ENCODE results near the gene LDHD. TPM values are rescaled to one million over a fixed set of nuclear protein-coding genes. Genes with fewer than 3 reads are reported as not detected.
A peak's percentile ranks its signal among the peaks of the same experiment; 100 is the strongest.

LDHD gene
- total RNA-seq, 1 donor from 2014 or later, result 0.89 TPM

DNA sequence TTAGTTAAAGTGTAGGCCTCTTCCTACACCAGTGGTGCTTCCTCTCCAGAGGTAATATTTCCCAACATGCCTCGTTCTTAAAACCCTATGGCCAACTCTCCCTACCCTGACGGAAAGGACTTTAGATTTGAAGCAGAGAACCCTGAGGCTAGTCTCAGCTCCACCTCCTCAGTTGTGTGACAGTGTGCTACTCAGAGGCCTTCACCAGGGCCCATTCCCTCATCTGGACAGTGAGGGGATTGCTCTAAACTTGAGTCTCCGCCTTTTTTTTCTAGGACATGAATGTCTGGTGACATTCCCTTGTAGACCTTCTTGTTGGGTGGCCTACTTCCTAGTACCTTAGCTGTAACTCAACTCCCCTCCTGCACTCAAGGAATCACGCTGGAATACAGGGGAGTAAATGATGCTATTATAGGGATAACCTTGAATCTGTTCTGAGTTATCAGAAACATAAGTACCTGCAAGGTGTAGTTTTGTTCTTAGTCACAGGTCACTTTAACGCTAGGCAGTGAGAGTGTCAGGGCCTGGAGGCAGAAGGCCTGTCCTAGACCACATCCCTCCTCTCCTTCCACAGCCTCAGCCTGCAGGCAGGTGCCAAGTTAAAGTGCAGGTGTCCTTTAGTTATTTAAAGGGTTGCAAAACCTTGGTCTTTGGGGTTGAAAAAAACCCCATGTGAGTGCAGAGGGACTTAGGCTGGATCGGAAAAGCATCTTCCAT, 26.9 kb downstream of the LDHD start:
- H3K36me3 Mint-ChIP-seq (ENCODE audit: insufficient read depth), result peaks cover 2% of the 10 kb centered on the region
- peaks cover 30% of the 10 kb centered on the region for H3K4me1 Mint-ChIP-seq (ENCODE audit: low read depth)
- TF ChIP-seq, protein P1, sequence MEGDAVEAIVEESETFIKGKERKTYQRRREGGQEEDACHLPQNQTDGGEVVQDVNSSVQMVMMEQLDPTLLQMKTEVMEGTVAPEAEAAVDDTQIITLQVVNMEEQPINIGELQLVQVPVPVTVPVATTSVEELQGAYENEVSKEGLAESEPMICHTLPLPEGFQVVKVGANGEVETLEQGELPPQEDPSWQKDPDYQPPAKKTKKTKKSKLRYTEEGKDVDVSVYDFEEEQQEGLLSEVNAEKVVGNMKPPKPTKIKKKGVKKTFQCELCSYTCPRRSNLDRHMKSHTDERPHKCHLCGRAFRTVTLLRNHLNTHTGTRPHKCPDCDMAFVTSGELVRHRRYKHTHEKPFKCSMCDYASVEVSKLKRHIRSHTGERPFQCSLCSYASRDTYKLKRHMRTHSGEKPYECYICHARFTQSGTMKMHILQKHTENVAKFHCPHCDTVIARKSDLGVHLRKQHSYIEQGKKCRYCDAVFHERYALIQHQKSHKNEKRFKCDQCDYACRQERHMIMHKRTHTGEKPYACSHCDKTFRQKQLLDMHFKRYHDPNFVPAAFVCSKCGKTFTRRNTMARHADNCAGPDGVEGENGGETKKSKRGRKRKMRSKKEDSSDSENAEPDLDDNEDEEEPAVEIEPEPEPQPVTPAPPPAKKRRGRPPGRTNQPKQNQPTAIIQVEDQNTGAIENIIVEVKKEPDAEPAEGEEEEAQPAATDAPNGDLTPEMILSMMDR (IDR thresholded peaks at IDR 0.05; ENCODE audit: unreplicated experiment), result no peak
- no peaks in the 10 kb centered on the region for H3K27me3 Mint-ChIP-seq
- peak overlapping the region; percentile 71 for H3K27ac Mint-ChIP-seq
- H3K4me3 Mint-ChIP-seq (ENCODE audit: low read depth), result no peak overlapping the region
- no peaks in the 10 kb centered on the region for H3K9me3 Mint-ChIP-seq (ENCODE audit: low read depth)
- DNase-seq (ENCODE audit: low spot score, unreplicated experiment), result no peak

GRCh38 chr16:75088934-75089333, 27.6 kb downstream of the LDHD start:
- no peak overlapping the region for H3K27ac Mint-ChIP-seq
- TF ChIP-seq, protein P1 (IDR thresholded peaks at IDR 0.05; ENCODE audit: unreplicated experiment), result no peak
- no peak overlapping the region for H3K4me3 Mint-ChIP-seq (ENCODE audit: low read depth)
- peaks cover 2% of the 10 kb centered on the region for H3K36me3 Mint-ChIP-seq (ENCODE audit: insufficient read depth)
- no peaks in the 10 kb centered on the region for H3K27me3 Mint-ChIP-seq
- DNase-seq (ENCODE audit: low spot score, unreplicated experiment), result no peak
- H3K9me3 Mint-ChIP-seq (ENCODE audit: low read depth), result no peaks in the 10 kb centered on the region
- H3K4me1 Mint-ChIP-seq (ENCODE audit: low read depth), result peaks cover 36% of the 10 kb centered on the region

- H3K27me3 Mint-ChIP-seq, result no peaks in the 10 kb centered on the region
- peaks cover 43% of the 10 kb centered on the region for H3K4me1 Mint-ChIP-seq (ENCODE audit: low read depth)
- no peak overlapping the region for H3K27ac Mint-ChIP-seq
- H3K4me3 Mint-ChIP-seq (ENCODE audit: low read depth), result no peak overlapping the region
- DNase-seq (ENCODE audit: low spot score, unreplicated experiment), result no peak
- H3K36me3 Mint-ChIP-seq (ENCODE audit: insufficient read depth), result peaks cover 2% of the 10 kb centered on the region
- TF ChIP-seq, protein P1 (IDR thresholded peaks at IDR 0.05; ENCODE audit: unreplicated experiment), result no peak
- no peaks in the 10 kb centered on the region for H3K9me3 Mint-ChIP-seq (ENCODE audit: low read depth)
Measured at GRCh38 chr16:75088216-75088615, 28.4 kb downstream of the LDHD start.

GRCh38 chr16:75087375-75087979, 29.1 kb downstream of the LDHD start:
- Mint-ChIP-seq H3K9me3 (ENCODE audit: low read depth) (no peaks in the 10 kb centered on the region), H3K27me3 (no peaks in the 10 kb centered on the region), H3K4me3 (ENCODE audit: low read depth) (no peak overlapping the region), H3K27ac (peak overlapping the region; percentile 19), H3K36me3 (ENCODE audit: insufficient read depth) (peaks cover 2% of the 10 kb centered on the region), H3K4me1 (ENCODE audit: low read depth) (peaks cover 40% of the 10 kb centered on the region)
- TF ChIP-seq, protein P1 (IDR thresholded peaks at IDR 0.05; ENCODE audit: unreplicated experiment), result no peak
- no peak for DNase-seq (ENCODE audit: low spot score, unreplicated experiment)

DNA sequence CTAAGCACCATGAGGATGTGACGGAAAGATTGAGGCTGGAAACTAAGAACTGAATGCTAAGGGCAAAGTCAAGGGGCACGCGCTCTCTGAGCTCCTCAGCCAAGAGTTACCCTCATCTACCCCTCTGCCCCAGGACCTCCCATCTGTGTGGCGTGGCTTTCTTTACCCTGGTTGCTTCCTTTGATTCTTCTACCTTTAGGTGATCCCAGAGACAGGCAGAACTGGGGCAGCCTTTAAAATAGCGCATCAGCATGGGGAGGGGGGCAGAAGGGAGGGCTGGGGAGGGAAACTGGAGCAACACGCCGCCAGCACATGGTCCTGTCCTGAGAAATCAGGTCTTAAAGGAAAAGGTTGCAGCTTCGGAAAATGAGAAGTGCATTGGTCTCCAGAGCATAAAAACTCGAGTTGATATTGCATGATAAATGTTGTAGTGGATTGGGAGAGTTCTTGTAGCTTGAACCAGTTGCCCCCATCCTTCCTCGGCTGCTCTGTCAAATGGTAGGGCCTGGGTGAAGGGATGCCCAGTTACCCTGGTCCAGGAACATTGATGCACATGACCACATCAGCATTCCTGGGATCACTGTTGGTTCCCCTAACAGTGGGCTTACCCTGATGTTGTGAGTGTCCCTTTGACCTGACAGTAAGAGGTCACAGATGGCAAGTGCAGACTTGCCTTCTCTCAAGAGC, 29.7 kb downstream of the LDHD start:
- H3K27me3 Mint-ChIP-seq, result no peaks in the 10 kb centered on the region
- H3K4me1 Mint-ChIP-seq (ENCODE audit: low read depth), result peaks cover 37% of the 10 kb centered on the region
- DNase-seq (ENCODE audit: low spot score, unreplicated experiment), result no peak
- H3K27ac Mint-ChIP-seq, result peak overlapping the region; percentile 19
- TF ChIP-seq, protein P1 (IDR thresholded peaks at IDR 0.05; ENCODE audit: unreplicated experiment), result no peak
- no peaks in the 10 kb centered on the region for H3K9me3 Mint-ChIP-seq (ENCODE audit: low read depth)
- peaks cover 2% of the 10 kb centered on the region for H3K36me3 Mint-ChIP-seq (ENCODE audit: insufficient read depth)
- no peak overlapping the region for H3K4me3 Mint-ChIP-seq (ENCODE audit: low read depth)

Measured in progenitor cell of endocrine pancreas (in vitro differentiated cells).